Vagina (tissue), 2 donors: Measurements from ENCODE around the gene MPI. TPM values are rescaled to one million over a fixed set of nuclear protein-coding genes. Genes with fewer than 3 reads are reported as not detected.

ENCODE experiments used
- DNase-seq, 2 donors: peaks; one replicate each; pipeline ENCODE4 v3.0.0-alpha.2; 2017; ENCODE audit errors: extremely low spot score in 2 of 2
- H3K27ac ChIP-seq: fragments of 200-600 bp; sonication (generic); one replicate; pipeline ENCODE4 v1.5.1; 2019
- H3K27me3 ChIP-seq: fragments of 200-600 bp; sonication (generic); one replicate; pipeline ENCODE4 v1.5.1; 2019
- H3K36me3 ChIP-seq, 2 donors: fragments of 200-600 bp; sonication (generic); one replicate each; pipeline ENCODE4 v1.5.1; 2017 to 2019
- H3K4me1 ChIP-seq: fragments of 200-600 bp; sonication (generic); one replicate; pipeline ENCODE4 v1.5.1; 2019
- H3K4me3 ChIP-seq, 2 donors: fragments of 200-600 bp; sonication (generic); 1 replicate in 1 of 2; 2 replicates in 1 of 2; pipeline ENCODE4 v1.5.1; 2016 to 2019
- H3K9me3 ChIP-seq: fragments of 200-600 bp; sonication (generic); one replicate; pipeline ENCODE4 v1.5.1; 2019
- CTCF ChIP-seq, 3 experiments: fragments of 450-650 bp in 2 of 3; fragments of 200-600 bp in 1 of 3; sonication (generic) in 1 of 3; IDR thresholded peaks; one replicate each; pipeline ENCODE4 v1.5.1; 2017 to 2019; ENCODE audit warnings: antibody characterized with exemption in 3 of 3, mild to moderate bottlenecking in 2 of 3, moderate library complexity in 2 of 3
- POLR2A ChIP-seq, 2 donors: fragments of 450-650 bp; IDR thresholded peaks; one replicate each; pipeline ENCODE4 v1.6.1; 2017; ENCODE audit warnings: antibody characterized with exemption in 2 of 2, mild to moderate bottlenecking in 2 of 2, moderate library complexity in 2 of 2
- POLR2AphosphoS5 ChIP-seq, 2 donors: sonication (generic); formaldehyde crosslinking; IDR thresholded peaks; one replicate each; pipeline ENCODE4 v1.9.0; 2017; ENCODE audit warnings: antibody characterized with exemption in 2 of 2, mild to moderate bottlenecking in 2 of 2, low read depth in 1 of 2; ENCODE audit not compliant: insufficient read depth in 1 of 2
- intact Hi-C: fragments of 100-400 bp; cut with DNase I; formaldehyde crosslinking; loops from one replicate; pipeline ENCODE4 v1.15.1; 2023
- total RNA-seq: library from RNA; depleted of rRNA; stranded (reverse); fragments of >200 nt; gene quantifications from one replicate; pipeline ENCODE4 v1.2.3, GENCODE V29; 2016

MPI gene
- total RNA-seq, 1 donor from 2014 or later, result 43.2 TPM

- Histone ChIP-seq H3K9me3 (no peaks in the 10 kb centered on the region), H3K27me3 (no peaks in the 10 kb centered on the region), H3K4me1 (peaks cover 22% of the 10 kb centered on the region), H3K36me3 (peaks cover 0 to 61% of the 10 kb centered on the region in 2 donors), H3K4me3 (no peak overlapping the region), H3K27ac (no peak overlapping the region)
- no peak for DNase-seq
- intact Hi-C loops, result no loop called here
- no peak for TF ChIP-seq POLR2AphosphoS5 (IDR thresholded peaks at IDR 0.05; ENCODE audit: insufficient read depth in 1 of 2, low read depth in 1 of 2)
- TF ChIP-seq POLR2A (IDR thresholded peaks at IDR 0.05), result no peak
- TF ChIP-seq CTCF (IDR thresholded peaks at IDR 0.05), result no peak
Measured at GRCh38 chr15:74847432-74847831, 42.4 kb upstream of the MPI start.

- H3K27me3 ChIP-seq, result no peaks in the 10 kb centered on the region
- DNase-seq, result no peak
- no peak overlapping the region for H3K27ac ChIP-seq
- no peaks in the 10 kb centered on the region for H3K4me1 ChIP-seq
- H3K4me3 ChIP-seq, result no peak overlapping the region
- H3K36me3 ChIP-seq, result peaks cover 0 to 79% of the 10 kb centered on the region in 2 donors
- no peak for TF ChIP-seq POLR2AphosphoS5 (IDR thresholded peaks at IDR 0.05; ENCODE audit: insufficient read depth in 1 of 2, low read depth in 1 of 2)
- no peak for TF ChIP-seq CTCF (IDR thresholded peaks at IDR 0.05)
- TF ChIP-seq POLR2A (IDR thresholded peaks at IDR 0.05), result no peak
- H3K9me3 ChIP-seq, result no peaks in the 10 kb centered on the region
- intact Hi-C loops, result no loop called here
Measured at GRCh38 chr15:74850393-74850792, 39.4 kb upstream of the MPI start.

- no peak for DNase-seq
- Histone ChIP-seq H3K4me3 (no peak overlapping the region), H3K36me3 (peaks cover 0 to 72% of the 10 kb centered on the region in 2 donors), H3K9me3 (no peaks in the 10 kb centered on the region), H3K27ac (no peak overlapping the region), H3K4me1 (peaks cover 11% of the 10 kb centered on the region), H3K27me3 (no peaks in the 10 kb centered on the region)
- intact Hi-C loops, result no loop called here
- no peak for TF ChIP-seq POLR2A (IDR thresholded peaks at IDR 0.05)
- no peak for TF ChIP-seq CTCF (IDR thresholded peaks at IDR 0.05)
- TF ChIP-seq POLR2AphosphoS5 (IDR thresholded peaks at IDR 0.05; ENCODE audit: insufficient read depth in 1 of 2, low read depth in 1 of 2), result no peak
Measured at GRCh38 chr15:74851960-74852359, 37.9 kb upstream of the MPI start.

- H3K9me3 ChIP-seq, result no peaks in the 10 kb centered on the region
- TF ChIP-seq POLR2AphosphoS5 (IDR thresholded peaks at IDR 0.05; ENCODE audit: insufficient read depth in 1 of 2, low read depth in 1 of 2) (no peak), POLR2A (IDR thresholded peaks at IDR 0.05) (no peak), CTCF (IDR thresholded peaks at IDR 0.05) (no peak)
- intact Hi-C loops, result no loop called here
- peaks cover 0 to 51% of the 10 kb centered on the region in 2 donors for H3K36me3 ChIP-seq
- H3K27me3 ChIP-seq, result no peaks in the 10 kb centered on the region
- H3K4me1 ChIP-seq, result peaks cover 29% of the 10 kb centered on the region
- no peak overlapping the region for H3K4me3 ChIP-seq
- no peak overlapping the region for H3K27ac ChIP-seq
- DNase-seq, result no peak
Measured at GRCh38 chr15:74854453-74855022, 35.3 kb upstream of the MPI start.

GRCh38 chr15:74855857-74856256 lies 34.0 kb upstream of the MPI start:
- no peak overlapping the region for H3K27ac ChIP-seq
- no peaks in the 10 kb centered on the region for H3K27me3 ChIP-seq
- H3K4me1 ChIP-seq, result peaks cover 37% of the 10 kb centered on the region
- no peaks in the 10 kb centered on the region for H3K9me3 ChIP-seq
- DNase-seq, result no peak
- intact Hi-C loops, result no loop called here
- no peak overlapping the region for H3K4me3 ChIP-seq
- TF ChIP-seq CTCF (IDR thresholded peaks at IDR 0.05), result no peak
- H3K36me3 ChIP-seq, result peaks cover 0 to 37% of the 10 kb centered on the region in 2 donors
